NCI-H526 treated with DMSO at 0.1 percent for 48 hours (cell line): Measurements from ENCODE around the gene UBL7.
A peak's percentile ranks its signal among the peaks of the same experiment; 100 is the strongest.

Experiments
- DNase-seq: peaks from one replicate; lab custom pipeline; 2025; lab: John Stamatoyannopoulos, UW

The UBL7 gene

DNA sequence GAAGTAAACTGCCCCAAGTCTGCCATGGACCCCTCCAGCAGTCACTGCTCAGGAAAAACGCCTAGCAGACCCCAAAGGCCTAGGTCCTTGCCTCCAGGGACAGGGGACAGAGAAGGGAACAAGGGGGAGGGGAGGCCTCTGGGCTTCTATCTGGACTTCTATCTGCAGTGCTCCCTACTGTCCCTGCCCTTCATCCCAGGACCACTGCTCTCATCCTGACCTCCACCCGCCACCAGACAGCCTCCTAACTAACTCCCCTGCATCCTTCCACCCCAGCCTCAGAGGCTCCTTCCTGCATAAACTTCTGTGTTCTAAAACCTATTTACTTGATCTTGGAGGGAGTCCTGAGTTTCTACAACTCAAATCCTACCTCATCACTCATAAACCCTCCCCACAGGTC, 52.6 kb downstream of the UBL7 start:
- no peak for DNase-seq

DNA sequence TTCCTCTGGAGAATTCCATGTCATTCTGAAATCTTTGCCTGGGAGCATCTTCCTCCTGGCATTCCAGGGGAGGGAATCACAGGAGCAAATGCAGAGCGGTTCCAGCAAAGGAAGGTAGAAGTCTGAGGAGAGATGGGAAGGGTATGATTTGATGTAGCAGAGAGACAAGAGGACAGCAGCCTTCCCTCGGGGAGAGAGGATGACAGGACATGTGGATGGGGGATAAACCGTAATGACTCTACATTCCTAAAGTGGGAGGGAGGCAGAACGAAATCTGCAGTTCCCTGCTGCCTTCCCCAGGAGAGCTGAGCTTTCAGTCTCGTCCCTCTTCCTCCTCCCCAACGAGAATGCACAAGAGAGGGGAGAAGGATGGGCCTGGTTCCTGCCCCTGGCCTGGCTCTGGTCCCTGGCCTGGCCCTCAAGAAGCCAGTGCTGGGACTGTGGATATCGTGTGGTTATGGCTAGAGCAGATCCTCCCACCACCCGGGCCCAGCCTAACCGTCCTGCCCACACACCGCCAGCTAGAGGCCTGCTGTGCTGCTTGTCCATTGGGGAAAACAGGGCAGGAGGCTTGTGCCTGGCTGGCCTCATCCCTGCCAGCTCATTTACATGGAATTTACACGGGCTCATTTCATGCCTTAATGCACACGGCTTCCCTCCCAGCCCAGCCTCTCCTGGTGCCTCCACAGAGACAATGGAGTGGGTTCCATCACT, 53.8 kb downstream of the UBL7 start:
- DNase-seq = peak; percentile 91

DNA sequence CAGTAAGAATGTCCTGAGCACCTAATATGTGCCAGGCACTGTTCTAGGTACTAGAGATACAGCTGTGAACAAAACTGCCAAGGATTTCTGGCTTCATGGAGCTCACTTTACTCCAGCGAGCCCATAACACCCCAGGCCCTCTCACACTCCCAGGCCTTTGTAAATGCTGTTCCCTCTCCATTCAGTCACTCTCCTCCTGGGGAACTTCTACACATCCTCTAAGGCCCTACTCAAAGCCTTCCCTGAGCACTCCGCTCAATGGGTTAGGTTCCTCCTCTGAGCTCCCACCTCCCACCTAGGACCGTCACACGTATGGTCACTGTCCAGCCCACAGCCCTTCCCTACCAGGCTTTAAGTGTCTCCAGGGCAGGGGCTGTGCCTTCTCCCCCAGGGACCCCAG, 54.4 kb downstream of the UBL7 start:
- no peak for DNase-seq

DNA sequence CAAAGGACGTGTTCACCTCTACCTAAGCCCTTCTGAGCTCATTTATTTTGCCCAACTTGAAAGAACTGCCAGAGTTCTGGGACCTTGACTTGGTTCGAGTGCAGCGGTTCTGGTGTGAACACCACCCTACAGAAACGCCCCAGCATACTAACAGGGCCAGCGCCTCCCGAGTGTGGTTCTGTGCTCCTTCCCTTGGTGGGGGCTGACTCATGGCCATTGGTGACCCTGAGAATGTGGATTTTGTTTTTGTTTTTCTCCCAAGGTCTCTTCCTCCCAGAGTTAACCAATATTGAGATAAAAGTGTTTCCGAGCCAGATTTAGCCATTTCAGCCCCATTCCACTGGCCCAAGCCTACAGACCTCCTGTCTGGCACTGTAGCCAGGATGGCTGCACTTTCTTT, 55.1 kb downstream of the UBL7 start:
- no peak for DNase-seq

DNA sequence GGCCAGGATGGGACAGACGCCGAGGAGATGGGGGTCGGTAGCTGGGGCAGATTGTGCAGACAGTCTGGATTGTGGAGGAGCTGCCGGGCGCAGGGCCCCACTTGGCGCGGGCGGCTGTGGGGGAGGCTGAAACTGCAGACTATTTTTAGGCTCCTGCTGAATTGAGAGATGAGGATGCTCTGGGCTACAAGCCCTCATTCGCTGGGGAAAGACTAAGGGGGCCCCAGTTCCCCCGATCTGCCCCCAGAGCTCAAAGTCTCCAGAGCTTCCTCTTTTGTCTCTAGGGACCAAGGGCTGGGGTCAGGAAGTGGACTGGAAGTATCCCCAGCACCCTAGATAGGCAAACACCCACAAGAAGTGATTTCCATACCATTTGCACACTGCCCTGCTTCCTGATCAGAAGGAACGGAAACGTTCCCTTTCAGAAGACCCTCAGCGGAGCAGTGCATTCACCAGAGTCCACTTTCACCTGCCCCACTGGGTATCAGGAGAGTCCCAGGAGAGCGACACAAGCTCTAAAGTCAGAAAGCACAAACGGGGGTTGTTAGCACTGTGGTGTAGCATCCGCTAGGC, 56.9 kb downstream of the UBL7 start:
- peak; percentile 21 for DNase-seq

DNA sequence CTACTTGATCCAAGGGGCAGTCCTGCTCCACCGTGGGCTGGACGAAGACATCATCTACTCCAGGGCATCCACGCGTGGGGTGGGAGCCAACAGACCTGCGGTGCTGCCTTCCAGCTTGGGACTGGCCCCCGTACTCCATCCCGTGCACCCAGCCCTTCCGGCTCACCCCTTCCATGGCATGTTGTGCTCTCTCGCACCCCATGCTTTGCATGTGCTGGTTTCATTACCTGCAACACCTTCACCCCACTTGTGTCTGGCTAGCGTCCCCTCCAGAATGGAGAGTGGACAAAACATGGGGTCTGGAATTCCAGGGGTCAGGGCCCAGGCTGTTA, 57.4 kb downstream of the UBL7 start:
- no peak for DNase-seq

DNA sequence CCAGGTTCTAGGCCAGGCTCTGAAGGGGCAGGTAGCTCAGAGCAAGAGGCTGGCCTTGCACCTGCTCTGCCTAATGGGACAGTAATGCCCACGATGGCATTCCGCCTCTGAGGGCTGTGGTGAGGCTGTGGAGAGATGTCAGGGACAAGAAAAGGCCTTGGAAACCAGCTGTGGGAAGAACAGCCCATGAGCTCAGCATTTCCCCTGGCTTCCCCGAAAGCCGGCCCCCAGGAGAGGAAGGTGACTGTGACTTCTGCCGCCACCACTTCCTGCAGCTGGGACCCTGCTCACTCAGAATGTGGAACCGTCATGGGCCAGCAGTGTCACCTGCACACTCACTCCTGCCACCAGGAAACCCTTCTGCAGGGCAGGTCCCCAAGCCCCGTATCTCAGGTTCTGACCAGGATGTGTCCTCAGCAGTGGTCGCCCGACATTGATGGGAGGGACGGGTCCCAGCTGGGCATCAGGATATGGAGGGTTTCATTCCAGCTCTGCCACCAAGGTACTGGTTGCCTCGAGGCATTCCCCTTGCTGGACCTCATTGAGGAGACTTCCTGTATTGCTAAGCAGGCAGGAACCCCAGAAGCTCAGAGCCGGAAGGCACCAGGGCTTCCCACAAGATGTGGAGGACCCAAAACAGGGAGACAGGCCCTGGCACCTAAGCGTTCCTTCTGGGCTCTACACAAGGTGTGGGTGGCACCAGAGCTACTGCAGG, 57.9 kb downstream of the UBL7 start:
- DNase-seq = no peak

DNA sequence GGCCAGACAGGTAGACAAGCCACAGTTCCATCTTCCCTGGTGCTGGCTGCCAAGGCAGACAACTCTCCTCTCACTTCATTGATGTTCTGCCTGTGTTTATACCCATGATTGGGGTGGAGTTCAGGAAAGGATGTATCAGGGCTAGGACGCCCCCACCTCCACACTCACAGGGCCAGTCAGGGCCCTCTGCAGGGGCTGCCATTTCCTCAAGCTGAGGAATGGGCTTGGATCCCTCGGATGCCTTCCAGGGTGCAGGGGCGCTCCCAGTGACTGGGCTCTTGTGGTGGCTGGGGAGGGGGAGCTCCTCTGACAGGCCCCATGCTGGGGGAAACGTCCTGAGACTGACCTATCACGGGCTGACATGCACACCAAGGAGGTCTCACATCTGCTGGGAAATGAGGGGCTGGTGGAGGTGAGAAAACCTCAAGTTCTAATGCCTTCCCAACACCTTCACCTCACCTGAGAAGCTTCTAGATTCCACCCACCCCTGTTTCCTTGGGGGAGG, 58.6 kb downstream of the UBL7 start:
- DNase-seq = no peak

DNA sequence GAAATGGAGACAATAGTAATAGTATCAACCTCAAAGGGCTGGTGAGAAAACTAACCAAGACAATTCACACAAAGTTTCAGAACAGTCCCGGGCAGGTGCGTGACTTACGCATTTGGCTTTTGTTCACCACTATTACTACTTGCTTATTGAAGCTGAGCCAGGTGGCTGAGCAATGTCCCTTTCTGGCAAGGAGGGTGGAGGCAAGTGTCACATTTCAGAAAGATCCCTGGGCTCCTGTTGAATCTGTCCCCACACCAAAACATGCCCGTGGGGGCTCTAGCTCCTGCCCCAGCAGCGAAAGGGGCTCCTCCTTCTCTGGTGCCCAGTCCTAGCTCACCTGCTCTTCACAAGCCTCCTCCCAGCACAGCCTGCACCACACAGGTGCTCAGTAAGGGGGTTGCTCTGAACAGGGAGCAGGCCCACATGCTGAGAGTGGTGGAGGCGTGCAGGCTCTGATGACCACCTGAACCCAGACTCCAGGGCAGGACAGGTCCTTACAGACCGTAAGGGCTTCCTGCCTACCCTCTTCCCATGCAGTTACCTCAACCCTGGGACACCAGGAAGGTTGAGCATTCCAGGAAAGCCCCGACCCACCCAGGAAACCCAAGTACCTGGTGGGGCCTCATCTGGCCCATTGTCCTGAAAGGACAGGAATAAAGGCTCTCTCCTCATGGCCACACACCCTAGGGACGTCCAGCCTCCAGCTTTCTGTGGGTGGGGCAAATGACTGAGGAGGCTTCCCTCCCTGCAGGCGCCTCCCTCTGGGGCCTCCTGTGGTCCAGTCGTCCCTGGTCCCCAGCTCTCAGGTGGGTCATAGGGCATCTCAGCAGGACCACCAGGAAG, 59.8 kb downstream of the UBL7 start:
- no peak for DNase-seq

DNA sequence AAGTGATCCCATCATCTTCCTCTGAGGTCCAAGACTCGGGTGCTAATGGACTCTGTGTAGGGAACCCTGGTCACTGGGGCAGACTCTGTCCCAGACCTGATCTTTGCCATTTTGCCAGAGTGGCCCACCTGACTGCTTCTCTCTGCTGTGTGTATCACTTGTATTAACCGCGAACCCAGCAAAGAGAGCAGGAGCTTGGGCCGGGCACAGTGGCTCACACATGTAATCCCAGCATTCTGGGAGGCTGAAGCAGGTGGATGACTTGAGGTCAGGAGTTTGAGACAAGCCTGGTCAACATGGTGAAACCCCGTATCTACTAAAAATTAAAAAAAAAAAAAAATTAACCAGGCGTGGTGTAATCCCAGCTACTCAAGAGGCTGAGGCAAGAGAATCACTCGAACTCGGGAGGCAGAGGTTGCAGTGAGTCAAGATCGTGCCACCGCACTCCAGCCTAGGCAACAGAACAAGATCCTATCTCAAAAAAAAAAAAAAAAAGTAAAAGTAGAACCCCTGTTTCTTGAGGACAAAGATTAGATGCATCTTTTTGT, 60.6 kb downstream of the UBL7 start:
- DNase-seq = no peak

DNA sequence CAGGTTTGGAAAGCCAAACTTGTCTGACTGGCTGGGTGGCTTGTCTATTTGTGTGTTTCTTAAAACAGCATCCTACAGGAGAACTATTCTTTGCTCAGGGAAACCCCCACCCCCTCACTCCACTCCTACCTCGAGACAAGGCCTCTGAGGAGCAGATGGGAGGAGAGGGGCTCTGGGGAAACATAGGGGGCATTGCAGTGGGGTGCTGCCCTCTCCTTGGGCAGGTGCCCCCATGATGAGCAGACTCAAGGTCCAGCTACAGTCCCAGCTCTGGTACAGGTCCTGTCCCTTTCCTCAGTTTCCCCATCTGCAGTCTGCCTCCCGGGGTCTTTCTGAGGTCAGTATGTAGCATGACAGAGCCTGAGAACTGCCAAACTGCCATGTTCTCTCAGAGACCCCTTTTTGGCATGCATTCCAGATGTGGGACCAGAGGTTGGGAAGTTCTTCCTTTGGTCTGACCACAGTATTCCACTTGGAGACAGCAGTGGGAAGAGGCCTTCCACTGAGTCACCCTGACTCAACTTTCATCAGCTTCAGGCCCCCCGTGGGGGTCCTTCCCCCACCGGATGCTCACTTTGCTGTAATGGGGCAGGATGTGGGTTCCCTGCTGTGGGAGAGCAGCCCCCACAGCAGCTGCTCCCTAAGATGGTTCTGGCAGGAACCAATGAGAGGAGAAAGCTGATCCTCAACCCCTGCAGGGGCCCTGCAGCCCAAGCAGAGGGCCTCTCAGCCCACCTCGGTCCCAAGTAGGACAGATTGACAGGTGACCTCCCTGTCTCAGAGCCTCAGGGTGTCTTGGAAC, 61.2 kb downstream of the UBL7 start:
- DNase-seq = no peak

DNA sequence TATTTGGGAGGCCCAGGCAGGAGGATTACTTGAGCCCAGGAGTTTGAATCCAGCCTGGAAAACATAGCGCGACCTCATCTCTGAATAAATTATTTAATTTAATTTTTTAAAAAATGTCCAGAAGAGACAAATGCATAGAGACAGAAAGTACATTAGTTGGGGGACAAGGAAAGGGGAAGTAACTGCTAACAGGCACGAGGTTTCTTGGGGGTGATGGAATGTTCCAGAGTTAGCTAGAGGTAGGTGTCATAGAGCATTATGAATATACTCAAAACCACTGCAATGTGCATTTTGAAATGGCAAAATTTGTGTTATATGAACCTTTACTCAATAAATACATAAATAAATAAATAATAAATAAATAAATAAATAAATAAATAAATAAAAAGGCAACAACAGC, 61.9 kb downstream of the UBL7 start:
- no peak for DNase-seq

DNA sequence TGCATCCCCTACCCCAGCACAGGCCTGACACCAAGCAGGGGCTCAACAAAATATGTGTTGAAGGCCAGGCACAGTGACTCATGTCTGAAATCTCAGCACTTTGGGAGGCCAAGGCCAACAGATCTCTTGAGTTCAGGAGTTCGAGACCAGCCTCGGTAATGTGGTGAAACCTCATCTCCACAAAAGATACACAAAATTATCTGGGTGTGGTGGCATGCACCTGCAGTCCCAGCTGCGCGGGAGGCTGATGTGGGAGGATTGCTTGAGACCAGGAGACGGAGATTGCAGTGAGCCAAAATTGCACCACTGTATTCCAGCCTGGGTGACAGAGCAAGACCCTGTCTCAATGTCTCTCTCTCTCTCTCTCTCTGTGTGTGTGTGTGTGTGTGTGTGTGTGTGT, 62.8 kb downstream of the UBL7 start:
- DNase-seq = no peak

DNA sequence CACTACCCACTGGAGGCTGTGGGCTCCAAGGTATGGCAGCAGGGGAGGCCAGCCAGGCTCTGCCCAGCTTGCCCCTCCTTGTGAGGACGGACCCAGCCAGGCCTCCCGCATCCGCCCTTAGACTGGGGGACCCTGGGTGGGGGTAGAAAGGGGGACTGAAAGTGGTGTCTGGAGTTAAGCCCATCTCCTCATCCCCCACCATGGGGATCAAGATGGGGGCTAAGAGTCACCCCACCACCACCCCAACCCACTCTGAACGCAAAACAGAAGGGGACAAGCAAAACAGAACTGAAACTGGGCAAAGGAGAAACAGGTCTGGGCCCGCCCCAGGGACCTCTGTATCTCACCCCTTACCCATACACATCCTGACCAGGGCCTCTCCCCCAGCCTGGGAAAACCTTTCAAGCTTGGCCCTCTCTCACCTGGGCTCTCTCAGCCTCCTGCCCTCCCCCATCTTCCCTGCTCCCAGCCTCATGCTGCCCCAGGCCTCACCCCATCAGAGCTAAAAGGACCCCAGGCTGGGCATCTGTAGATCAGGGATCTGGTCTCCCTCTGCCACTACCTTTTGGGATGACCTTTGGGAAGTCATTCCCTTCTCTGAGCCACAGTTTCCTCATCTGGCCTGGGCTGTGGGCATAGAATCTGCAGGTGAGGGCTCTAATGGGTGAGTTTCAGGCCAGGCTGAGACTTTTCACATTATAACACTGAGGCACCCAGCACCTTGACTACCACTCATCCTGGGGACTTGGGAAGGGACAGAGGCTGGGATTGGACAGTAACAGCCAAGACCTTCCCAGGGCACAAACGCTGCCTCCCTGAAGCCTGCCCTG, 63.5 kb downstream of the UBL7 start:
- no peak for DNase-seq

DNA sequence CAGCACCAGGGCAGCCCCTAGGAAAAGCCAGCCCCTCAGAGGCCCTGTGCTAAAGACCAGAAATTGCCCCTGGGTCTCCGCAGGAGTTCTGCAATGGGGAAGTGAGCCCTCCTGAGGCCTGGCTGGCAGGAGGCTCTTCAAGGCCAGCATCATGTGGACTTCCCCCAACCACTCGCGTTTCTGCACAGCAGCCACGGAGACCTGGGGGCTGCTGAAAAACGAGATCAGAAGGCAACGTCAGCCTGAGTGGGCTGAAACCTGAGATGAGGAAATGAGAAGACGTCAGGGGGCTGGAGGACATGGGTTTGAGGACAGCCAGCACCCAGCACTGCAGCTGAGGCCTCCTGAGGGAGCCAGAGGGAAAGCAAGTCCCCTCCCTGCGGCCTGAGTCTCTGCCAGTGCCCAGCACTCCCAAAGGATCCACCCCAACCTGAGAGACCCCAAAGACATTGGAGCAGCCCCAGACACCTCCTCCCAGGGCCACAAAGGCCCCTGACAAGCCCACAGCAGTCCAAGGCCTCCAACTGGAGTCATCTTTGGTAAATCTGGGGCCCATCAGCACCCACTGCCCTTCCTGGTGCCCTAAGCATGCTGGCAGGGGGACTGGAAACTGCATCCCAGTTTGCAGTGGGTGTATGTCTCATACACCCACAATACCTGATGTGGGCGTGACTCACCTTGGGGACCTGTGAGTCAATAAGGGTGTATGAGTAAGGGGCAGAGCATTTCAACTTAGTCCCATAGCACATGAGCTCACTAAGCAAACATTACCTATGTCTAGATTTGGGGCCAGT, 64.3 kb downstream of the UBL7 start:
- no peak for DNase-seq

DNA sequence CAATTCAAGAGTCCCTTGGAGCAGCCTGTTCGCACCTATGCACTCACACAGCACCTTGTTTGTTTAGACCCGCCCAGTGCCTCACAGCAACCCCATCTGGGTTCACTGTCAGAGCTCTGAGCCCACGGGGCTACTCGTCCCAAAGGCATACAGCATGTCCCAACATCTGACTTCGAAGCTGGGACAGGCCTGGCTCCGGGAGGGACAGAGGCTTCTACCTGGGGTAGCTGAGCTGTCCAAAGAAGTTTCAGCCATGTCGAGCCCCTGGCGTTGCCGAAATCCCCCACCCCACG, 64.9 kb downstream of the UBL7 start:
- DNase-seq = no peak
